PC-3 (cell line): Measurements from ENCODE around the gene GLYATL1. TPM values are rescaled to one million over a fixed set of nuclear protein-coding genes. Genes with fewer than 3 reads are reported as not detected.

Source experiments
- ATAC-seq: fragments of 200-7000 bp; cut with Tn5 transposase; 2 replicates; pipeline ENCODE4 v1.9.1; 2020; ENCODE audit warnings: mild to moderate bottlenecking, moderate library complexity
- BruUV-seq: library from RNA; stranded (reverse); fragments of 400-500 nt; replicated peaks from 2 replicates; lab custom pipeline; 2021; lab: Mats Ljungman, UMichigan
- CTCF ChIA-PET: fragments of 300-600 bp; sonication (Branson Sonifier 250); formaldehyde crosslinking; loops from one replicate; lab custom pipeline; 2022; ENCODE audit warnings: antibody characterized with exemption; lab: Charles Lee
- POLR2A ChIA-PET: fragments of 300-600 bp; sonication (Branson Sonifier 250); formaldehyde crosslinking; loops from one replicate; lab custom pipeline; 2022; ENCODE audit warnings: antibody characterized with exemption; ENCODE audit not compliant: unreplicated experiment; lab: Charles Lee
- DNase-seq: peaks from one replicate; pipeline ENCODE4 v3.0.0-alpha.2; 2015
- H2AFZ ChIP-seq: fragments of 300-600 bp; sonication (generic); 2 replicates; pipeline ENCODE4 v1.6.0; 2016; ENCODE audit warnings: antibody characterized with exemption, low read length
- H3F3A ChIP-seq: fragments of 300-600 bp; sonication (generic); one replicate; pipeline ENCODE4 v1.6.0; 2017; ENCODE audit warnings: antibody characterized with exemption, low read length, control low read depth, mild to moderate bottlenecking; ENCODE audit not compliant: unreplicated experiment
- H3K27ac ChIP-seq: fragments of 300-600 bp; sonication (generic); 2 replicates; pipeline ENCODE4 v1.5.1; 2016; ENCODE audit warnings: mild to moderate bottlenecking, low read length
- H3K27me3 ChIP-seq: fragments of 300-600 bp; sonication (generic); 2 replicates; pipeline ENCODE4 v1.6.1; 2016; ENCODE audit warnings: low read length, mixed read lengths
- H3K36me3 ChIP-seq: fragments of 300-600 bp; sonication (generic); 2 replicates; pipeline ENCODE4 v1.6.1; 2016; ENCODE audit warnings: low read depth, mixed run types, low read length, mixed read lengths
- H3K4me1 ChIP-seq: fragments of 300-600 bp; sonication (generic); 2 replicates; pipeline ENCODE4 v1.5.1; 2016; ENCODE audit warnings: low read length; ENCODE audit not compliant: insufficient read depth
- H3K4me2 ChIP-seq: fragments of 300-600 bp; sonication (generic); 2 replicates; pipeline ENCODE4 v1.6.0; 2016; ENCODE audit warnings: low read length
- H3K4me3 ChIP-seq: fragments of 300-600 bp; sonication (generic); 2 replicates; pipeline ENCODE4 v1.5.1; 2016; ENCODE audit warnings: mild to moderate bottlenecking, low read length, mixed read lengths
- H3K79me2 ChIP-seq: fragments of 300-600 bp; sonication (generic); 2 replicates; pipeline ENCODE4 v1.6.1; 2017; ENCODE audit warnings: low read length, mixed read lengths
- H3K9ac ChIP-seq: fragments of 300-600 bp; sonication (generic); 2 replicates; pipeline ENCODE4 v1.6.0; 2016; ENCODE audit warnings: mild to moderate bottlenecking, low read length
- H3K9me2 ChIP-seq: fragments of 300-600 bp; sonication (generic); replicated peaks from 2 replicates; pipeline ENCODE4 v1.6.1; 2016; ENCODE audit warnings: mixed run types, low read length, mixed read lengths
- H3K9me3 ChIP-seq: fragments of 300-600 bp; sonication (generic); 2 replicates; pipeline ENCODE4 v1.6.1; 2016; ENCODE audit warnings: low read length, mixed read lengths
- H4K20me1 ChIP-seq: fragments of 300-600 bp; sonication (generic); 2 replicates; pipeline ENCODE4 v1.6.1; 2016; ENCODE audit warnings: low read length, mixed read lengths
- EZH2 ChIP-seq: fragments of 300-600 bp; sonication (generic); IDR thresholded peaks from one replicate; pipeline ENCODE4 v1.6.1; 2017; ENCODE audit warnings: antibody characterized with exemption, mild to moderate bottlenecking, low read length; ENCODE audit not compliant: unreplicated experiment
- EZH2phosphoT487 ChIP-seq: fragments of 300-600 bp; sonication (generic); IDR thresholded peaks from 2 replicates; pipeline ENCODE4 v1.6.1; 2018; ENCODE audit warnings: mild to moderate bottlenecking, antibody characterized with exemption, low read length, borderline replicate concordance
- intact Hi-C: fragments of 100-400 bp; cut with micrococcal nuclease; formaldehyde crosslinking; loops from 2 replicates; pipeline ENCODE4 v1.9.0; 2023
- total RNA-seq: library from RNA; depleted of rRNA; stranded (reverse); fragments of >200 nt; gene quantifications from 2 replicates; pipeline ENCODE4 v1.2.3, GENCODE V29; 2014
- TF ChIP-seq, protein P1 (sequence below): fragments of 300-600 bp; sonication (generic); conservative IDR thresholded peaks from 2 replicates; pipeline ENCODE4 v1.5.1; 2017; ENCODE audit warnings: antibody characterized with exemption, low read depth, mild to moderate bottlenecking, low read length

Gene GLYATL1
- total RNA-seq, 1 experiment from 2014 or later = not detected

GRCh38 chr11:58914821-58915543, 24.3 kb upstream of the GLYATL1 start:
- intact Hi-C loops = no loop called here
- peaks cover 24% of the 10 kb centered on the region for H3K9me3 ChIP-seq
- H3K27ac ChIP-seq = no peak overlapping the region
- no peaks in the 10 kb centered on the region for H4K20me1 ChIP-seq
- H3K9ac ChIP-seq = no peak overlapping the region
- no peaks in the 10 kb centered on the region for H3K36me3 ChIP-seq
- no peak overlapping the region for H3K4me2 ChIP-seq
- H2AFZ ChIP-seq = no peak overlapping the region
- BruUV-seq = no TSS peak
- H3K4me3 ChIP-seq = no peak overlapping the region
- DNase-seq (peak; percentile 15), ATAC-seq (no peak)
- no peaks in the 10 kb centered on the region for H3K9me2 ChIP-seq
- peaks cover 5% of the 10 kb centered on the region; the same call in 1 of the 2 replicates for H3K27me3 ChIP-seq
- POLR2A ChIA-PET = no interaction called here
- no peaks in the 10 kb centered on the region for H3K79me2 ChIP-seq
- TF ChIP-seq, protein P1, sequence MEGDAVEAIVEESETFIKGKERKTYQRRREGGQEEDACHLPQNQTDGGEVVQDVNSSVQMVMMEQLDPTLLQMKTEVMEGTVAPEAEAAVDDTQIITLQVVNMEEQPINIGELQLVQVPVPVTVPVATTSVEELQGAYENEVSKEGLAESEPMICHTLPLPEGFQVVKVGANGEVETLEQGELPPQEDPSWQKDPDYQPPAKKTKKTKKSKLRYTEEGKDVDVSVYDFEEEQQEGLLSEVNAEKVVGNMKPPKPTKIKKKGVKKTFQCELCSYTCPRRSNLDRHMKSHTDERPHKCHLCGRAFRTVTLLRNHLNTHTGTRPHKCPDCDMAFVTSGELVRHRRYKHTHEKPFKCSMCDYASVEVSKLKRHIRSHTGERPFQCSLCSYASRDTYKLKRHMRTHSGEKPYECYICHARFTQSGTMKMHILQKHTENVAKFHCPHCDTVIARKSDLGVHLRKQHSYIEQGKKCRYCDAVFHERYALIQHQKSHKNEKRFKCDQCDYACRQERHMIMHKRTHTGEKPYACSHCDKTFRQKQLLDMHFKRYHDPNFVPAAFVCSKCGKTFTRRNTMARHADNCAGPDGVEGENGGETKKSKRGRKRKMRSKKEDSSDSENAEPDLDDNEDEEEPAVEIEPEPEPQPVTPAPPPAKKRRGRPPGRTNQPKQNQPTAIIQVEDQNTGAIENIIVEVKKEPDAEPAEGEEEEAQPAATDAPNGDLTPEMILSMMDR = no peak
- no peak for TF ChIP-seq EZH2phosphoT487
- TF ChIP-seq EZH2 = no peak
- no peaks in the 10 kb centered on the region for H3K4me1 ChIP-seq
- CTCF ChIA-PET = no interaction called here
- H3F3A ChIP-seq = no peaks in the 10 kb centered on the region

DNA sequence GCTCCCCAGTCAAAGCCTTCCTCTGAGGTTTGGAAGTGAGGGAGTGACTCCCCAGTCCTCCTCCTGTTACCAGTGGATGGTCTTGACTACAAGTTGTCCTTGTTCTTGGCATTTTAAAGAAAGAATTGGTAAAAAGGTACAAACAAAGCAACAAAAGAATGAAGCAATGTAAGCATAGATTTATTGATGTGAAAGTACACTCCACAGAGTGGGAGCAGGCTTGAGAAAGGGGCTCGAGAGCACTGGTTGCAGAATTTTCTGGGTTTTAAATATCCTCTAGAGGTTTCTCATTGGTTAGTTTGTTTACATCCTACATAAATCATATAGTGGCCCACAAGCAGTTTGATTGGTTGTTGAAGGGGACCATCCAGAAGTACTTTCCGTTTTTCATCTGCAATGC, 22.7 kb upstream of the GLYATL1 start:
- intact Hi-C loops = no loop called here
- no TSS peak for BruUV-seq
- Histone ChIP-seq H4K20me1 (no peaks in the 10 kb centered on the region), H3K27ac (no peak overlapping the region), H3K9ac (no peak overlapping the region), H3K9me2 (no peaks in the 10 kb centered on the region), H3K9me3 (peaks cover 24% of the 10 kb centered on the region), H3K36me3 (no peaks in the 10 kb centered on the region), H3K4me2 (no peak overlapping the region), H3K4me3 (no peak overlapping the region), H3K4me1 (no peaks in the 10 kb centered on the region), H3K27me3 (no peaks in the 10 kb centered on the region), H2AFZ (no peak overlapping the region), H3K79me2 (no peaks in the 10 kb centered on the region), H3F3A (no peaks in the 10 kb centered on the region)
- ChIA-PET POLR2A (no interaction called here), CTCF (no interaction called here)
- TF ChIP-seq EZH2 = no peak
- no peak for TF ChIP-seq EZH2phosphoT487
- TF ChIP-seq, protein P1 = no peak
- no peak for DNase-seq
- ATAC-seq = no peak

- no peak overlapping the region for H3K4me2 ChIP-seq
- DNase-seq (no peak), ATAC-seq (no peak)
- CTCF ChIA-PET = no interaction called here
- no peaks in the 10 kb centered on the region for H3K9me2 ChIP-seq
- POLR2A ChIA-PET = no interaction called here
- H3K9ac ChIP-seq = no peak overlapping the region
- H3K27ac ChIP-seq = no peak overlapping the region
- no peaks in the 10 kb centered on the region for H3K79me2 ChIP-seq
- TF ChIP-seq, protein P1 = no peak
- TF ChIP-seq EZH2phosphoT487 (no peak), EZH2 (no peak)
- H3F3A ChIP-seq = no peaks in the 10 kb centered on the region
- BruUV-seq = no TSS peak
- no peak overlapping the region for H3K4me3 ChIP-seq
- no peaks in the 10 kb centered on the region for H3K27me3 ChIP-seq
- H2AFZ ChIP-seq = no peak overlapping the region
- no peaks in the 10 kb centered on the region for H4K20me1 ChIP-seq
- H3K9me3 ChIP-seq = peaks cover 24% of the 10 kb centered on the region
- no peaks in the 10 kb centered on the region for H3K4me1 ChIP-seq
- H3K36me3 ChIP-seq = no peaks in the 10 kb centered on the region
- intact Hi-C loops = no loop called here
Measured at GRCh38 chr11:58917159-58917783, 22.0 kb upstream of the GLYATL1 start.
